Renal cortical epithelial cell (primary cell): ENCODE measurements around the gene LMBR1. TPM values are rescaled to one million over a fixed set of nuclear protein-coding genes. Genes with fewer than 3 reads are reported as not detected.
"Not testable (repeated sequence)": the region's sequence is repeated elsewhere in the genome, so short reads cannot be mapped to it uniquely, and the experiment has no call there.

Experiments
- DNase-seq: peaks from one replicate; pipeline ENCODE4 v3.0.0-alpha.2; 2011; ENCODE audit warnings: low read depth
- total RNA-seq: library from RNA; depleted of rRNA; stranded (reverse); fragments of >200 nt; gene quantifications from 2 replicates; pipeline ENCODE4 v1.2.3, GENCODE V29; 2014

LMBR1 gene
- total RNA-seq, 1 donor from 2014 or later = 65.2 TPM

DNA sequence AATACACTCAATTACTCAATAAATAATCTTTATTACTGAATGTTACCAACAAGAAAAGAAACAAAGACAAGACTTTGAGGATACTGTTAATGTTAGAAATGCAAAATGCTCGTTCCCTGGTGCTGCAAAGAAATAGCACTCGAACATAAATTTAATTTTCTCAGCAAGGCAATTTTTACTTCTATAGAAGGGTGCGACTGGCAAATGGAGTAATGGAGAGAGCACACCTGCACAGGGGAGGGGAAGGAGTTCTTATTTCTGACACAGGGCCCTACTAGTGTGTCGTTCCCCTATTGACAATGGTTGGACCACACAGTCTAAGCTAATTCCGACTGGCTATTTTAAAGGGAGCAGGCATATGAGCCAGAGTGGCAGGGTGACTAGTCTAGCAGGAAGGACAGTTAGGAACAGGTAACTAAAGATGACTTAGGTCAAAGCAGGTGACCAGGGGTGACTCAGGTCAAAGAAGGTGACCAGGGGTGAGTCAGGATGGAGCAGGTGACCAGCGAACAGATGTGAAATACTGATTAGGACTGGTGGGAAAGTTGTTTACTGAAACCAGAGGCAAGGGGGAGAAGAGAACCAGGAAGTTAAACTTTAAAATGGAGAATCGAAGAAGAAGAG, 133.3 kb downstream of the LMBR1 start:
- DNase-seq = no peak

DNA sequence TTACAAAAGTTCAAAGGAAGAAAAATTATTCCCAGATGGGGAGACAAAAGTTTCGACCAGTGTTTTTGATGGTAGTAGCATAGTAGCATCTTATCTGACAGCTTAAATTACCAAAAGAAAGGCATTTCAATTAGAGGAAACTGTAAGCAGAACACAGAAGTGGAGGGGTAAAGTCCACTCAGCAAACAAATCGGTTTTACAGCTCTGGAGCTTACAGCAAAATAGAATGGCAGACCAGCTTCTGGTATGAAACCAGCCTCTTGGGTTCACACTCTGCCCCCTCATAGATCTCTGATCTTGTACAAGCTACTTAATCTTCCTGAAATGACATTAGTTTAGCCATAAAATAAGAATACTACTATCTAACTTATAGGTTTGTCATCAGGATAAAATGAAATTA, 133.8 kb downstream of the LMBR1 start:
- DNase-seq = no peak

DNA sequence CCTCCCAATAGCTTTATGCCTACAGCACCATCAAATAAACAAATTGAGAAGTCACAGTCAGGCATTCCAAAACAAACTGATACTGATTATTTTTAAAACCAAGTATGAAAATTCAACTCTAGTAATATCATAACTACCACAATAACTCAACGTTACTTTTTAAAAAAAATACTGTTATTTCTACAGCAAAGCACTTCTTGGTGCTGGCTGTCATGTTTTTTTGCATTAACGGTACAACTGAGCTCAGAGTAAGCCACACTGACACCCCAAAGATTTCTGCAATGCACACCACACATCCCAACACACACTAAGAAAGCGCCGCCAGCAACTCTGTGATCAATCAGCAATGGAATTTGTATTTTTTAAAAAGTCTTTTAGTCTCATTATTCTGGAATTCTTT, 138.8 kb downstream of the LMBR1 start:
- no peak for DNase-seq

DNA sequence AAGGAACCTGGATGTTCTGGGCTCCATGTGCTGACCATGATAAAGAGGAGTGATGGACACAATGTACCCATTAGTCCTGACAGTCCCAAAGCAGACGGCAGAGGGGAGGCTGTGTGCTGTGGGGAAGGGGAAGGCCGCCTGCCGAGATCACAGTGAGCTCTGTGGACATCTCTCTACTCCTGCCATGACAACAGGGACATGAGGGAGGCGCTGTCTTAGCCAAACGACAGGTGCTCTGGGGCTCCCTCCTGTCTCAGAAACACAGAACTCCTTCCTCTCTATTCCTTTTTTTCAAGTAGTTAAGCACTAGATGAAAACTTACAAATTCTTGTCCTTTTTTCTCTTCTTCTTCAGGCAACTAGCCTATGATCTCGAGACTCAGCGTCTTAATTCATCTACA, 139.4 kb downstream of the LMBR1 start:
- no peak for DNase-seq

DNA sequence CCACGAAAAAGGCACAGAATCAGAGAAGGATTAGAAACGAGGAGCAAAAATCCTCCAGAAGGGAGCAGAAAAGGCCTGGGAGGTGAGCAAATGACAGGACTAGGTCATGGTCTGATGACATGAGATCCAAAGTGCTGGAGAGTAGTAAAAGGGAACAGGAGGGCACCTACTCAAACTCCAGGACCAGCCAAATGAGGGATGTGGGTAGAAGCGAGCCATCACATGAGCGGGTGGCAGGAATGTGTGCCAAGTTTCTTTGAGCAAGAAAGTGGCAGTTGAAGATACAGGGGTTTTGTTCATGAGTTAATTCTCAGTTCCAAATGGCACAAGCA, 139.8 kb downstream of the LMBR1 start:
- DNase-seq = no peak

DNA sequence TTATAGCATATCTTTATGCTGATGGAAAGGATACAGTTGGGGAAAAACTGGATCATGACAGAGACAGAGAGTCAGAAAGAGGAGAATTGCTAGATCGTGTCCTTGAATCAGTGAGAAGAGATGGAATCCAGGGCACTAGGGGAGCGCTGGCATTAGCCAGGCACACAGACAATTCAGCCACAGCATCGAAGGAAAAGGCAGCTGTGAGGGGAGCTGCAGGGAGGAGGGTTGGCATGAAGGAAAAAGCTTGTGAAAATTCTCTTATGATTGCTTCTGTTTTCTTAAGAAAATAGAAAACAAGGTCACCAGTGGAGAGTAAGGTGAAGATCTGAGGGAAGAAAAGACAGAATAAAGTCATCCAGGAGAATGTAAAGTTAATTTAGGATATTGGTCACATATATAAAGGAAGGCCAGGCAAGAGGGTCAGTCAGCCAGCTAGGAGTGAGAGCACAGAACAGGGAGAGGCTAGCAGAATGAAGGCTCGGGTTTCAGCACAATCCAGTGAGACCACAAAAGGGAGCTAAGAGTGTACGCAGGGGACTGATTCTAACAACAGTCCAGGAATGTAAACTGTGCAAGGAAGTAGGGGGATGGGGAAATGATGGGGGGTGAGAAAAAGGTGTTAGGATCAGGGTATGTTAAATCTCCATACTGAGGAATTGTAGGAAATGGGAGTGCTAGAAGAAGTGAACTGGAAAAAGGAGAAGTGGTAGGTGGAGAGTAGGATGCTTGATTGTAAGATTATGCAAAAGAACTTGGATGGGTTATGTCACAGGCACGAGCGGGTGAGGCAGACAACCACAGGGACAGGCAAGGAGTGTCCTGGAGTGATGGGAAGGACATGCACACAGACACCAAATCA, 140.4 kb downstream of the LMBR1 start:
- DNase-seq = no peak

DNA sequence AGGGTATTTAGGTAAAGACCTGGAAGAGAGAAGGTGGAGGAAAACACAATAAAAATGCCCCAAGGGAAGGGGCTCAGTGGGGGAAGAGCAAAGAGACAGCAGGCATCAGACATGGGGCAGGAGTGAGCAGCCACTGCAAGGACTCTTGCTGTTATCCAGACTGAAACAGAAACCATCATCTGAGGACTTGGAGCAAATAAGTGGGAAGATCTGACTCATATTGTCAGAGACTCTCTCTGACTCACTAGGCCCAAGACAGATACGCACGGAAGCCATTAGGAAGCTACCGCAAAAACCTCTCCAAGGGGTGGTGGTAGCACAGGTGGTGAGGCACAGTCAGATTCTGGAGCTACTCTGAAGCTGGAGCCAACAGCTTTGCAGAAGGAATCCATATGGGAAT, 141.7 kb downstream of the LMBR1 start:
- DNase-seq = peak; percentile 84

DNA sequence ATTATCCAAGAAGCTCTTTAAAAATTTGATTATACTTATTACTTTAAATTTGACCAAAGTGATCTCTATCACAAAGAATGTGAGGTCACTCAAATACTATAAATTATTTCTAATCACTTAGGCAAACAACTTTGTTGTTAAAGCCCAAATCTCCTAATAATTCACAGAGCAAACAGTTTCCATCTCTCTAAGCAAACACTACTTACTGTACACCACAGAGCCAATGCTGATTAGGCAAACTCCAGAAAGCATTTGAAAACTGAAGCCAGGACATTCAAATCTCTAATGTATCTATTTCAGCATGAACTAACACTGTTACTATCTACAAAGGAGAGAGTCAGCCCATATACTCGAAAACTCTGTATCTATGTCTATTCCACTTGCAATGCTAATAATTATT, 145.3 kb downstream of the LMBR1 start:
- no peak for DNase-seq

DNA sequence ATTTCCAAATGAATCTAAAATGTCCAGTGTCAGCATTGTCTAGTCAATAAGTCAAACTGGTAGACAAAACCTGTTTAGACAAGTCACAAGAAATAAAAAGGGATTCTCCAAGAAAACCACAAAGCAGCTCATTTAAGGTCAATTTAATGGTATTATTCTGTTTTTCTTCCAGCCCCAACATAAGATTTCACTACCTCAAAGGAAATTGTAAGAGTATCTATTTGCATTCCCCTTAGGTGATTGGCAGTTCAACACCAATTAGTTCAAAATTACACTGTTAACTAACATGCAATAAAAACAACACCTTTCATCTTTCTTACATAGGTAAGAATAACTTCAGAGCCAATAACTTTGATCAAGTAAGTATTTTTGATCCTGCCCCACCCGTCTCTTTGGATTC, 146.1 kb downstream of the LMBR1 start:
- no peak for DNase-seq

DNA sequence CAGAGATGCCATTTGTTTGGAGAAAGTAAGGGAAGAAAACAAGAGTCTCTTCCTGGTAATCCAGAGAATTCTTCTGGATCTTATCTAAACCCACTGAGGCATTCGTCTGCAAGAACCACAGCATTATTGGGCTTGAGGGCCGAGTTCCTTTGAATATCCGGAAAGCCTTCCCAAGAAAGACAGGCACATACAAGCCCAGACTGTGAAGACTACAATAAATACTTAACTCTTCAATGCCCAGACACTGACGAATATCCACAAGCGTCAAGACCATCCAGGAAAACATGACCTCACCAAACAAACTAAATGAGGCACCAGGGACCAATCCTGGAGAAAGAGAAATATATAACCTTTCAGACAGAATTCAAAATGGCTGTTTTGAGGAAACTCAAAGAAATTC, 153.4 kb downstream of the LMBR1 start:
- no peak for DNase-seq

DNA sequence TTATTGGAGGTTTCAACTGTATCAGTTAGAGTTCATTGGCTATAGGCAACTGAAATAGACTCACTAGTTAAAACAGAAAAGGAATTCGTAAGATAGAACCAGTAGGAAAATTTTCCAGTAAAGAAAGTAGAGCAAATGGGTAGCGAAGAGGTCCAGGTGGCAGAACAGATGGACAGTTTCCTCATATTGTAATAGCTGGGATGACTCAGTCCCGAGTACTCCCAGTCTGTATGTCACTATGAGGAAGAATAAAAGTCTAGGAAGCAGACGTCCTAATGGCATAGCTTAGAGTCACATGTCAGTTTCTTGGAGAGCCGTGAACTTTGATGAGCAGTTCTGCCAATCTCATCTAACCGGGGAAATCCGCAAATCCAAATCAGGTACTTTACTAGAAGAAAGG, 157.1 kb downstream of the LMBR1 start:
- no peak for DNase-seq

DNA sequence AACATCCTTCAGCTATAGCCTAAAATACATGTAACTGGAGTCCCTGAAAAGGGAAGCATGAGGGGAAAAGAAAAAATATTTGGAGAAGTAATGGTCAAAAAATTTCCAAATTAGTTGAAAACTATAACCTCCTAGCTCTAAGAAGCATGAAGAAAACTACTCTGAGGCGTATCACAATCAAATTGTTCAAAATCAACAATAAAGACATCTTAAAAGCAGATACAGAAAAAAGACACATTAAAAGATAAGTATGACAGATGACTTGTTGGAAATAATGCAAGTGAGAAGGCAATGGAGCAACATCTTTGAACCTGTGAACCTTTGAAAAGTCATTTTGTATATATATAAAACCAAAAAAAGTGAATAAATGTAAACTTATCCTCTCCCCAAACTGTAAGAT, 159.3 kb downstream of the LMBR1 start:
- no peak for DNase-seq

DNA sequence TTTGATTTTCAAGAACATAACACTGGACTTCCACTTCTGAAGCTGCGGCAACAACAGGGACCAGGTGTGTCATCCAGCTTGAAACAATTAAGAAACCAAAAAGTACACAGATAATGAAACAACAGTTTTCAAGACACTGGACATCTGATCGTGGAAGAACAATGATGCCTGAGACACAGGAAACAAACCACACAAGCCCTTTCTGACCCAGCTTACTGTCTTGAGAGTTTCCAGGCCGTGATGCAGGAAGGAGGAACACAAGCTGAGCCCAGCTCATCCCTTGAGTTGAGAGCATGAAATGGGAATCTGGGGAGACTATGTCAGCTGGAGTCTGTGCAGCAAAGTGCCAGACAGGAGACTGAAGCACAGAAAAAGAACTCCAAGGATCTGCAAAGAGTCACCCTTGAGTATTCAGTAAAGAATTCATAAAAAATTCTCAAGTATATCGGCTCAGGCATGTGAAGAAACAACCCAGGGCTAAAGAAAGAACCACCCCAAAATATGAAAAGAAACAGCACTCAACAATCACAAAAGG, 160.8 kb downstream of the LMBR1 start:
- DNase-seq = no peak

DNA sequence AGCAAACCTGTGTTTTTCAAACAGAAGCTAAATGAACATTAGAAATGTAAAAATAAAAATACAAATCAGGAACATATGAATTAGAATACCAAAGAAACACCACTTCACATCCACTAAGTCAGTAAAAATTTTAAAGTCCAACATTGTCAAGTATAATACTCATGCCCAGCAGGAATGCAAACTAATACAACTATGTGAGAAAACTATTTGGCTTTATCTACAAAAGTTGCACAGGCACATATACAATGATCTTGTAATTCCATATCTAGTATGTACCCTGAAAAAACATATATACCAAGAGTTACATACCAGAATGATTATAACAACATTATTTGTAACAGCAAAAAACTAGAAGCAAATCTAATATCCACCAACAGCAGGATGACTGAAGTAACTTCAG, 161.3 kb downstream of the LMBR1 start:
- no peak for DNase-seq

DNA sequence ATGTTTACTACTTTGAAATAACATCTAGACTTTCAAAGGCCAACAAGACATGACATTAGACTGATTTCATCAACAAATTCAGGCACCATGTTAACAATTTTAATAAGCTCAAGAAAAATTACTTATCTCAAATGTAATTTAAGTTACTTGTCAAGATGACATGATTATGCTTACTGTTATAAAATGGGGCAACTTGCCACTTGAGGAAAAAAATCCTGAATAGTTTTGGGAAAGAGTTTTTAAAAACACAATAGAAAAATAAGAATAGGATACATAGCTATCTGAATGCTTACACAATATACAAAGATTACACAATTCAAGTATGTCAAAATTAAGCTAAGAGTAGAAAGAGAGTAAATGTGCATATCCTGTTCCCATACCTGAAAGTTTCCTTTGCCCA, 167.0 kb downstream of the LMBR1 start:
- DNase-seq = no peak

DNA sequence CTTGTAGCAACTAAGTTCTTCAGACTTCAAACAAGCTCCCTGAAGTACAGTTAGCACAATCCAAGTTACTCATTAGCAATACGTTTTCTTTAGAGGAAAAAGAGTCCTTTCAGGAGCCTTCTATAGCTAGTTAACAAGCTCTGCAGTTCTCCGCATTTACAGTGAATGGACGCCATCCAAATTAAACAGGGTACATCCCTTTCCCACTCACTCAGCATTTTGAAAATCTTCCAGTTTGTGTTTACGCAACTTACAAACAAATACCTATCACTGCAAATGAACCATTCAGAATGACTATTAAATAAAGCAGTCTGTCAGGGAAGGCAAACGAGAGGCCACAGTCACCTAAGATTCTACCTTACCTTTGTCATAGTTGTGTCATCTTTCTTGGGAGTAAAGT, 167.9 kb downstream of the LMBR1 start:
- DNase-seq = peak; percentile 11

DNA sequence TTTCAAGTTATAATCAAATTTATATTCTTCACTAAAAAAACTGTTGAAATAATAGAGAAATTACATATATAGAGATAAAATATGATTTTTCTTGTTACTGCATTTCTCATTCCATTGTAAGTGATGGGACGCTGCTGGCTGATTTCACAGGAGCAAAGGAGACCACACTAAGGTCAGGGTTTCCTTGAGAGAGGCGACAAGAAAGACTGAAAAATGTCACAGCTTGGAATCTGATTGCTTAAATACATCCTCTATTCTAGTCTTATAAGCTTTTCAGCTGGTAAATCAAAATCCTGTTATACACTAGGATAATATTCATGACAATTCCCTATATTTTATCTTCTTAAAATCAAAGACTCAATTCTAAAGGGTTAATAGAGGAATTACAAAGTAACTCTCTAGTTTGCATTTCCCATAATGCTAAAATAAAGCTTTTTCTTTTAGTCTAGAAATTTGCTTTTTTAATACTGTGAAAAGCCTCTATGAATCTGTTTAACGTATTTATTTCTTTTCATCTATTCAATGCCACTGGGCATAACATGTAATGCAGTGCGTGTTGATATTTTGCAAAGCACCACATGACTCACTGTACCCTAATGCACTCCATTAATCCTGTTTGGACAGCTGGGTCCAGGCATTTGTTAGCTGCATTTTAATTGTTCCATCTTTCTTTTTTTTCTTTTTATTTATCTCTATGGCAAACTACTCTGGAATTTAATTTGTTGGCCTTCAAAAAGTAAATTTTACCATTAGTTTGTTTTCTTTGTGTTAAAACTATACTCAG, 170.7 kb downstream of the LMBR1 start:
- DNase-seq = peak; percentile 23

DNA sequence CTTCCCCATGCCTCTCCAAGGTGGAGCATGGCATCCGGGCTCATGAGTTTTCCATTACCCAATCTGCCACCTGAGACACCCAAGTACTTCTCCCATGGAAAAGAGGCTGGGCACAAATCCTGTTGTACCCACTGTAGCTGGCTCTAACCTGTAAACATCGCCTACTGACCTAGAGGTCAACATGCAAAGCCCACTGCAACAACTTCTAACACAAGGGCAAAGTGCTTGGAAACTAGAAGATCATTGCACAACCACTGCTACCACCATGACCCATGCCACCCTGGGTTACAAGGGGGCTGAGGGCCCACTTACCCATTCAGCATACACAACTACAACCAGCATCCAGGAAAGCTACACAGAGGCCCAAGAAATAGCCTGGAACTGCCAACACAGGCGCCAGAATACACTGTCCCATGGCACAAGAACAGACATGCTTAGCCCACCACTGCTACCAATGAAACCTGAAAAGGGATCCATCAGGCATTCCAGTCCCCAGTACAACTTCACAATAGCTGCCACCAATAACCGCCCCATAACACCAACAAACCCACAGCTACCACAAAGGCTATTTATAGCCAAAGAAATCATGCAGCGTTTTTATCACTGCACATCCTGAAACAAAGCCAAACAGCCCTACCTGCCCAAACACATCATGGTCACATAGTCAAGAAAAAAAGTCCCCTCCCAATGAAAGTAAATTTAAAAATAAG, 189.1 kb downstream of the LMBR1 start:
- DNase-seq = no peak

DNA sequence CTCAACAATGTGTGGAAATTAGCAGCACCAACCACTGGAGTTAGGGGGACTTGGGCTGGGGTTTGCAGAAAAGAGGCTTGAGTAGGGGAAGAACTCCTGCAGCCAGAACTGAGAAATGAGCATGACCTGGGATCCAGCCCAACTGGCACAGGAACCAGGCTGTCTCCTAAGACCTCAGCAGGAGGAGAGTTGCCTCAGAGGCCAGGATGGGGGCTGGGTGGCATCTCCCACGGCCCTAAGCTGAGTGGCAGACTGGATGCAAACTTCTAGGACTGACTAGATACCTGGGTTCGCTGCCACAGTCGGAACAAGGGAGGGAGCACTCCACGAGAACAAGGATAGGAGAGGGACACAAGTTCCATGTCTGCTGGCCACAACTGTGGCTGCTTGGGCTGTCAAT, 189.8 kb downstream of the LMBR1 start:
- DNase-seq = no peak

DNA sequence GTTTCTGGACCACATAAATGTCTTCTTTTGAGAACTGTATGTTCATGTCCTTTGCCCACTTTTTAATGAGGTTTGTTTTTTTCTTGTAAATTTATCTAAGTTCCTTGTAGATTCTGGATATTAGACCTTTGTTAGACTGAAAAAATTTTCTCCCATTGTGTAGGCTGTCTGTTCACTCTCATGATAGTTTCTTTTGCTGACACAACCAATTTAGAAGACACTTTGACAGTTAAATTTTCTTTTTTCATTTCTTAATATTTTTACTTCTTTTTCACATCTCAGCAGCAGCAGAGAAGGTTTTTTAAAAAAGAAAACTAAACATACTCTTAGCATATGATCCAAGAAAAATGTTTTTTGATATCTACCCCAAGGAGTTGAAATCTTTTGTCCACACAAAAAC, 190.6 kb downstream of the LMBR1 start:
- no peak for DNase-seq

DNA sequence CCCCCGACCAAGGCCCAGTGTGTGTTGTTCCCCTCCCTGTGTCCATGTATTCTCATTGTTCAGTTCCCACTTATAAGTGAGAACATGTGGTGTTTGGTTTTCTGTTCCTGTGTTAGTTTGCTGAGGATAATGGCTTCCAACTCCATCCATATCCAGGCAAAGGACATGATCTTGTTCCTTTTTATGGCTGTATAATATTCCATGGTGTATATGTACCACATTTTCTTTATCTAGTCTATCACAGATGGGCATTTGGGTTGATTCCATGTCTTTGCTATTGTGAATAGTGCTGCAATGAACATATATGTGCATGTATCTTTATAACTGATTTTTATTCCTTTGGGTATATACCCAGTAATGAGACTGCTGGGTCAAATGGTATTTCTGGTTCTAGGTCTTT, 191.2 kb downstream of the LMBR1 start:
- DNase-seq = not testable (repeated sequence)

DNA sequence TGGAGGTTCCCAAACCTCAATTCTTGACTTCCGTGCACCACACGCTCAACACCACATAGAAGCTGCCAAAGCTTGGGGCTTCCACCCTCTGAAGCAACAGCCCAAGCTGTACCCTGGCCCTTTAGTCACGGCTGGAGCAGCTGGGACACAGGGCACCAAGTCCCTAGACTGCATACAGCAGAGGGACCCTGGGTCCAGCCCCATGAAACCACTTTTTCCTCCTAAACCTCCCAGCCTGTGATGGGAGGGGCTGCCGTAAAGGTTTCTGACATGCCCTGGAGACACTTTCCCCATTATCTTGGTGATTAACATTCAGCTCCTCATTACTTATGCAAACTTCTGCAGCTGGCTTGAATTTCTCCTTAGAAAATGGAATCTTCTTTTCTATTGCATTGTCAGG, 194.5 kb downstream of the LMBR1 start:
- DNase-seq = not testable (repeated sequence)
